NCI-H1694 treated with DMSO at 0.1 percent for 48 hours (cell line): ENCODE measurements around the gene KANK2.
A peak's percentile ranks its signal among the peaks of the same experiment; 100 is the strongest.

Experiments used
- DNase-seq: peaks from one replicate; lab custom pipeline; 2025; lab: John Stamatoyannopoulos, UW

The KANK2 gene

DNA sequence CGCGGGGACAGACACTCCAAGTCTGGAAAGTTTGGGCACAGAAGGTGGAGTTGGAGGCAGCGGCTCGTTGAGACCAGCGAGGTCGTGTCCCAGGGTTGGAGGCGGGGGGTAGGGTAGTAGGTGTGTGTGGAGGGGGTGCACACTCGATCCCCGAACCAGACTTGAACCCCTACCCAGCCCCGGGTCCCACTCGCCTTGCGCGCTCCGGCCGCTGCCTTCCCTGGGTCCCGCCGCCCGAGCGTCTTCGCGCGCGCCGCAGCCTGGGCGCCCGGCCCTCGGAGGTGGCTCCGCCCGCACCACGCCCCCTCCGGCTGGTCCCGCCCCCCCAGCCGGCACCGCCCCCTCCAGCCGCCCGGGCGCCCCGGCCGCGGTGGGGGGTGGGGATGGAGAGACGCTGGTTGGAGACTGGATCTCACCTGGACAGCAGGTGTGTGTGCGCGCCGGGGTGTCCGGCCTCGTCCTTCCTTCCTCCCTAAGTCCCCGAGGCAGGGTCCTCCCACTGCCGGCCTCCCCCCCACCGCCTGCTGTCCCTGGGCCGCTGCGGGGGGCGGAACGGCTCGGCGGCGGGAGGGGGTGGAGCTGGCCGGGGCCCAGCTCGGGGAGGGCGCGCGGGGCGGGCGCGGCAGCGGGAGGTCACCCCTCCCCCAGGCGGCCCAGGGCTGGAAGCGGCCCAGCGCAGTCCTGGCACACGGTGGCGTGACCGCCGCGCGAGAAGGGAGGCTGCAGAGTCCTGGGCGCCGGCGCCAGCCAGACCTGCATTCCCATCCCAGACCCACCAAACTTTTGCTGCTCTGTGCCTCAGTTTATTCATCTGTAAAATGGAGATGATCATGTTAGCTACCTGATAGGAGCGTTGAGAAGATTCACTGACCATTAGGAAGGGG lies at the start of gene KANK2:
TSS of gene KANK2 (minus strand) at position 255 of the 884 bp plus-strand sequence. CDS start 3,034 bp downstream, outside the sequence.
- DNase-seq = peak; percentile 15

DNA sequence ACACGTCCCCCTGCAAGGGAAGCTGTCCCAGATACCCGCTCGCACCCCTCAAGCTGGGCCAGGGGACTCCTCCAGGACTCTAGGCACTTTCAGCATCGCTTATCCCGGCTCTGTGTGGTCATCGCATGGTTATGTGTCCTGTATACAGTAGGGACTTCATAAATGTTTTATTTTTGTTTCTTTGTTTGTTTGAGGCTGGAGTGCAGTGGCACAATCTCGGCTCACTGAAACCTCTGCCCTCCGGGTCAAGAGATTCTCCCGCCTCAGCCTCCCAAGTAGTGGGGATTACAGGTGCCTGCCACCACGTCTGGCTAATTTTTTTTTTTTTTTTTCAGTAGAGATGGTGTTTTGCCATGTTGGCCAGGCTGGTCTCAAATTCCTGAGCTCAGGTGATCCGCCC lies 49.6 kb upstream of the KANK2 start:
- DNase-seq = no peak

DNA sequence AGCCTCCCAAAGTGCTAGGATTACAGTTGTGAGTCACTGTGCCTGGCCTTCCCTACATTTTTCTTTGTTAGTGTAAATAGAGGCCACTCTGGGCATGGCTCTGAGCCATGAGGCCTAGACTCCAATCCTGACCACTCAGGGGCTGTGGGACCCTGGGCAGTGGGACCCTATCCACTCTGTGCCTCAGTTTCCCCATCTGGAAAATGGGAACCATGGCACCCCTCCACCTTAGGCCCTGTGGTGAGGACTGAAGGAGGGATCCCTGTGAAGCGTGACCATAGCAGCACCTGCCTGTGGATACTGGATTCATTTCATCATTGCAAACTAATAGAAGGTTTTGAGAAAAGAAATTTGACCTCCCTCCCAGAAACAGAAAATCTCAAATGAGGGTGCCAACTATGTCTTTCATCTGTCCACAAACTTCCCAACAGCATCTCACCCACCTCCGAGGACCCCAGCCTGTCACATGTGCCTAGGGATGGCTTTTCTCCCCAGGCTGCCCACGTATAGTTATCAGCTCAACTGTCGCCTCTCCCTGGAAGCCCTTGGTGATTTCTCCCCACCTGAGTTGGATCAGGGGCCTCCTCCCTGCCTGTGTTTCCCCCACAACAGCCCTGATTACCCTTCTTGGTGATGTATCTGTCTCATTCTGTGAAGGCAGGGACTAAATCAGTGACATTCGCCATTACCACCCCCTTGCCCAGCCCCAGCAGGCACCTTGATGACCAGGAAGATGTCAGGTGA lies 47.7 kb upstream of the KANK2 start:
- no peak for DNase-seq

DNA sequence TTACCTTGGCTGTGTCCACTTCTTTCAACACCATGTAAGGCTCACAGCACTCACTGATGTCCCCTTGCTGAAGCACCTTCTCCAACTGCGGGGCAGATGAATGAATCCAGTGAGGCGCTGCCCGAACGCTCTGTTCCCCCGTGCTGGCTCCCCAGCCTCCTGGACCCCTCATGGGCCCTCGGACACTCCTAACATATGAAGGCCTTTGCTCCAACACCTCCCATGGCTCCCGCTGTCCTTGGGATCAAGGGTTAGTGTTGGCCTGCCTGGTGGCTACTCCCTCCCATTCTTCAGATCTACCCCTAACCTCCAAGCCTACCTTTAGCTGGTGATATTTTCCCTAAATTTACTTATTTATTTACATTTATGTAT lies 46.4 kb upstream of the KANK2 start:
- DNase-seq = no peak

DNA sequence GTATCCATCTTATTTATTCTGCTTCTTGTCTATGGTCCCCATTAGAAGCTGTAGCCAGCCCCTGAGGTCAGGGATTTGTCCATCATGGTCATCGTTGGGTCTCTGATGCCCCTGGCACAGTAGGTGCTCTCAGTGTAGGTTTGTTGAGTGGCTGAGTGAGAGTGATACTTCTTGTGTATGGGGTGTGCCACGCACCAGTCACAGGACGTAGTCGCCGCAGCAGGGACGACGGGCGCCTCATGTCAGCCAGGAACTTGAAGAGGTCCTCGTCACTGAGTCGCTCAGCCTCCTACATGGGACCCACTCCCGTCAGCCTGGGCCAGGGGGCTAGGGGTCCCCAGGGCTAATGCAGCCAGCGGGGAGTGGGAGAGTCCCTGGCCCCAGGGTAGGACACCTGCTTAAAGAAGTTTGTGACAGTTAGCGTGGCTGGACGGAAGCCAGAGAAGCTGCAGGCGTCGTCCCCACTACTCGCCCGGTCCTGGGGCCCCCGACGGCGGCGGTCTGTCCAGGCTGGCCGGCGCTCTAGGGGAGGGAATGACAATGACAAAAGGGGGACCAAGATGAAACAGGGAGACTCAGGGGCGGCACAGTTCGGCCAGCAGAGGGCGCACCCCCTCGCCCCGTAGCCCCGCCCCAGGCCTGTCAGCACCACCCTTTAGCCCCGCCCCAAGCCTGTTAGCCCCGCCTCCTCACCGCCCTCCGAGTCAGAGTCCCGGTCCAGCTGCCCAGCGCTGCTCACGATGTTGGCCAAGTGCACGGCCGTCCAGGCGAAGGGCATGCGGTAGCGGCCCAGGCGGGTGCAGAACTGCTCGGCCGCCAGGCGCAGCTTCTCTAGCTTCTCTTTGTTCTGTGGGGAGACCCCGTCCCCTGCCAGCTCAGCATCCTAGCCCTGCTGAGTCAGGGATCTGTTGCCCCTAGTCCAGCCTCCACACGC lies 45.8 kb upstream of the KANK2 start:
- peak; percentile 26 for DNase-seq

DNA sequence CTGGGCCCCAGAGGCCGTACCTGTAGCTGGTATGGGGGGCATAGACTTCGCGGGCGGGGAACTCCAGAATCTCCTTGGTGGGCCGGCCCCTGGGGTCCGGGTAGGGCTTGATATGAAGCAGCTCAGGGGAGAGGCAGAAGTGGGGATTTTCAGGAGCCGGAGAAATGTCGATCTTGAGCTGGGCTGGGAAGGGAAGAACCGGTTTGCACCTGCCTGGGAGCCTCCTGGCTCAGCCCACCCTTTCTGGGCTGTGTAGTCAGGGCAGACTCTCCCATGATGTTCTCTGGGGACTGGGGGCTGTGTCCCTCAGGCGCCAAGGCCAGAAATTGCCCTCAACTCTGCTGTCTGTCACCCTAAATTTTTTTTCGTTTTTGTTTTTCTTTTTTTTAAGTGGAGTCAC lies 44.7 kb upstream of the KANK2 start:
- DNase-seq = no peak

DNA sequence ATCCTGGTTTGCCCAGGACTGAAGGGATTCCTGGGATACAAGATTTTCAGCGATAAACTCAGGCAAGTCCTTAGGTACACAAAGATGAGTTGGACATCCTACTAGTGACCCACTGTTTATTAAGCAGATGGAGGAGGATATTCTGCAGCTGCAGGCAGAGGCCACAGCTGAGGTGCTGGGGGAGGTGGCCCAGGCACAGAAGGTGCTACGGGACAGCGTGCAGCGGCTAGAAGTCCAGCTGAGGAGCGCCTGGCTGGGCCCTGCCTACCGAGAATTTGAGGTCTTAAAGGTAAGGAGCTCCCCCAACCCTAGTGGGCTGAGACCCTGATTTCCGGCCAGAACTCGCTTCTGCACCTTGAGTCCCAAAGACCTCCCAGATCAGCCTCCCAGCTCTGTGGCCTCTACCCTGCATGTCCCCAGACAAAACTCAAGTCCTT lies 42.7 kb upstream of the KANK2 start:
- DNase-seq = no peak

DNA sequence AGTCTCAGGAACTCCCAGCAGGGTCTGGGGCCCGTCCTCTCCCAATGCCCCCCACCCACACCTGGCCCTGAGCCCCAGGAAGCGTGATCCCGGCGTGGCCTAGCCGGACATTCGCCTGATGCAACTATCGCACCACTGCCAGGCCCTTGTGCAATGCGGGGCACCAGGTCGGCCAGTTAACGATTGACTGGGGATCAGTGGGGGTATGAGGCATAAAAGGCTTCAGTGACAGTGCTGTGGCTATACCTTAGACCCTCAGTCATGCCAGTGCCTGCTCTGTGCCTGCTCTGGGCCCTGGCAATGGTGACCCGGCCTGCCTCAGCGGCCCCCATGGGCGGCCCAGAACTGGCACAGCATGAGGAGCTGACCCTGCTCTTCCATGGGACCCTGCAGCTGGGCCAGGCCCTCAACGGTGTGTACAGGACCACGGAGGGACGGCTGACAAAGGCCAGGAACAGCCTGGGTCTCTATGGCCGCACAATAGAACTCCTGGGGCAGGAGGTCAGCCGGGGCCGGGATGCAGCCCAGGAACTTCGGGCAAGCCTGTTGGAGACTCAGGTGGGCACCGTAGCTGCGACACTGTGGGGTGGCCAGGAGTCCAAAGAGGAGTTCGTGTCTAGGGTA lies 42.1 kb upstream of the KANK2 start, which contains the start of gene ANGPTL8:
TSS of gene ANGPTL8 (plus strand) at position 243 of the 624 bp plus-strand sequence. CDS start at position 262, 19 bp downstream.
- DNase-seq = no peak

DNA sequence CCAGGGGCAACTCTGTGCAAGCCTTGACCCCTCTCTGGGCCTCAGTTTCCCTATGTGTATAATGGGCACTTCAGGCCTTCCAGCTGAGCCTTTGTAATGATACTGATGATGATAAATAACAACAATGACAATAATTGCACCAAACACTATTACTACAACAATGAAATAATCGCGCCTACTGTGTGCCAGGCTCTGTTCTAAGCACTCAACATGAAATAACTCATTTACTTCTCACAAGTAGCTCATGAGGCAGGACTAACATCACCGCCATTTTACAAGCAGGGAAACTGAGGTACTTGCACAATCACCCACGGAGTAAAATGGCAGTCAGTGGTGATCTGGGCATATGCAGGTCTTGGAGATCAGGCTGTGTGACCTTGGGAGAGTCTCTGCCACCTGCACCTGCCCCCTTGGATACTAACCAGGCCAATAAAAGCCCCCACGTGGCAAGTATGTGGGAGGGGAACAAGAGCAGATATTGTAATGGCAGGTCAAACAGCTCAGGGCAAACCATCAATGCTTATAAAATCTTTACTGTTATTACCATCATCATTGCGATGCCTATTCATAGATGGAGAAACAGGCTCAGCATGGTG lies 41.5 kb upstream of the KANK2 start:
- DNase-seq = no peak

DNA sequence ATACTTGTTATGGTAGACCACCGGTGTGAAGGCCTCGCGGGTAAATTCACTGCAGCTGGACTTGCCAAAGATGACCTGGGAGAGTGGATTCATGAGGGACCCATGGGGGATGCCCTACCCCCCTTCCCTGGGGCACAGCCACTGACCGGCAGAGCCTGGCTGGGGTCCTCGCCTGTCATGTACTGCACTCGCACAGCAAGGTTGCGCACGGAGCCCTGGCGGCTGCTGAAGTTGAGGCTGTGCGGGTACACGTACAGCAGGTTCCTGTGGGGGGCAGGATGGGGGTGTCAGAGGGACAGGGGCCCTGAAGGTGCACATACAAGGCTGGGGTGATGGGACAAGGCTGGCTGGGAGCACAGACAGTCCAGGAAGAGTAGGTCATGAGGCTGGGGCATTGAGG lies 40.7 kb upstream of the KANK2 start:
- no peak for DNase-seq

DNA sequence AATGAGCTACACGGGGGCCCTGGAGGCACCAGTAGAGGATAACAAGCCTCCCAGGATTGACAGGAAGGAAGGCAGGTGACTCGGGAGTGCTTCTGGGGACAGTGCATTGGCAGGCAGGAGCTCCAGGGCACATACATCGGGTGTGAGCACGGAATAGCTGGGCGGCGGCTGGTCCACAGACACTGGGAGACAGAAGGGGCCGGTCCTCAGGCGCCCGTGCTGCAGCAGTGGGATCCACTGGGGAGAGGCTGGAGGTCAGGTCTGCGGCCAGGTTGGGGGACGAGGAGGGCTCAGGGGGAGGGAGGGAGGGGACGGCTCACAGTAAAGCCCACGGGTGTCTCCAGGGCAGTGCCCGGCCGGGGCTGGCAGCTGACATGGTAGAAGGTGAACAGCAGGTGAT lies 40.0 kb upstream of the KANK2 start:
- DNase-seq = no peak

DNA sequence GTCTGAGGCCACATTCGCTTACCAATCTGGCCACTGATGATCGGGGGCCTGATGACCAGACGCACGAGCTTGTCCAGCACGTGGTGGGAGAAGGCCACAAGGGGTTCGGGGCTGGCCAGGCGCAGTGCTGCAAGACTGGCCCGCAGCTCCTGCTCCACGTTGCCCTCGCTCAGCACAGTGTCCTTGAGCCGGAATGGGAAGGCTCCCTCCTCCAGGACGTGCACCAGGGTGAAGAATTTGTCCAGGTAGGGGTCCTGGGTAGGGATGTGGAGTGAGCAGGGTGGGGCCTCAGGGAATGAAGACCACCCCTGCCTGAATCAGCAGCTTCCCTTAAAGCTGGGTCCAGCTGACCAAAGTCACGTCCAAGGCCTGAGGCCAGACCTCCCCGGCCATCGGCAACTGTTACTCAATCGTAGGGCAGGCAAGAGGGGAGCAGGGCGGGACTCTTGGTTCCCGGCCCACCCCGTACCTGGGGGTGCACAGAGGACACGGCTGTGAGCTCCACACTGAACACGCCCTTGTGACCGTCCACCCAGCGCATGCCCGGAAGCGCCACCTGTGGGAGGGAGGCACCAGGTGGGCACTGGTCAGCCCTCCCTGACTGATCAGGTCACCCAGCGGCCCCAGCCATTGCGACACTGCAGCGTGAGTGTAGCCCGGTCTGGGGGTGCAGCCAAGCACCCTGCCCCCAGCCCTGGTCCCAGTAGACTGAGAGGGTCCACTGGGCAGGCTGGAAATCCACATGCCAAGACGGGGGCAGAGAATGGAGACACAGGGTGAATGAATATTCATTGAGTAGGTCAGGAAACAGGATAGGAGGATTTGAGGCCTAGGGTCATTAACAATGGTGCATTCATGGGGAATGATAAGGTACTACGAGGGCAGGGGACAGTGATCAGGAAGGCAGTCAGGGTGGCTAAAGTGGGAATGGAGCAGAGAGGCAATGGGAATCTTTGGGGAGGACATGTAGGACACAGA lies 39.3 kb upstream of the KANK2 start:
- no peak for DNase-seq

DNA sequence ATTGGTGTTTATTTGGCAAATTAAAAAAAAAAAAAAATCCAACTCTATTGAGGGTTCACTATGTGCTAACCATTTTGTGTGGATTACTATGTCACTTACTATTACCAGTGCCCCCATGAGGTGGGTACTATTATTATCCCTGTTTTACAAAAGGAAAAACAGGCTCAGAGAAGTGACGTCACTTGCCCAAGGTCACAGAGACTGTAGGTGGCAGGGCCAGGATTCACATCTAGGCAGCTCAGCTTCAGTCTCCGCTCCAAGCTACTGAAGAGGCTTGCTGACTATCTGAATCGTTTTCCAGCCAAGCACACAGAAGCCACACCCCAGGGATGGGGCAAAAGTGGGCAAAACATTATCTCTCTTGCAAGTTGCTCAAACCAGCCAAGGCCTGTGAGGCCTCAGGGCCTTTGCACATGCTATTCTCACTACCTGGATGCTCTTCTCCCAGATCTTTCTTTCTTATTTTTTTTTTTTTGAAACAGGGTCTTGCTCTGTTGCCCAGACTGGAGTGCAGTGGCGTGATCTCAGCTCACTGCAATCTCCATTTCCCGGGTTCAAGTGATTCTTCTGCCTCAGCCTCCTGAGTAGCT lies 37.2 kb upstream of the KANK2 start:
- DNase-seq = no peak

DNA sequence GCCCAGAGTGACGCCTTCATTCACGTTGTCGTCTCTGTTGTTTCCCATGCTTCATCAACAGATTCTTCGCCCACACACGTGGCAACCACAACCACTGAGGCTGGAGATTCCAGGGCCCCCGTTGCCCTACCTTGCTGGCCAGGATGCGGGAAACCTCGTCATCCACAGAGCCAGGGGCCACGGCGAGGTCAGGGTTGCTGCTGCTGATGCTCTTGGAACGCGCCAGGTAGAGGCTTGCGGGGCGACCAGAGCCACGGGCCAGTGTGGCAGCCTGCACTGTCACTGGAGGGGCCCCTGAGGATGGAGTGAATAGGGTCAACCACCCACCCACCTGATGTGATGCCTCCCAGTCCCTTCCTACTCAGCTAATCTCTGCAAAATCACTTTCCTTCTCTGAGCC lies 35.7 kb upstream of the KANK2 start:
- no peak for DNase-seq

DNA sequence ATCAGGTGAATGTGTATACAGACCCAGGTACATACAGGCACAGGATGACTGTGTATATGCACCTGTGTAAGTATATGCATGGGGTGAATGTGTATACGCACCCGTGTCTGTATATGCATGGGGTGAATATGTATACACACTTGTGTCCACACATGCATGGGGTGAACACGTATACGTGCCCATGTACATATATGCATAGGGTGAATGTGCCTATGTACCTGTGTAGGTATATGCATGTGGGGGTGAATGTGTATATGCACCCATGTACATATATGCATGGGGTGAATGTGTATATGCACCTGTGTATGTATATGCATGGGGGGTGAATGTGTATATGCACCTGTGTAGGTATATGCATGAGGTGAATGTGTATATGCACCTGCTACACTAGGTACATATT lies 35.2 kb upstream of the KANK2 start:
- no peak for DNase-seq

DNA sequence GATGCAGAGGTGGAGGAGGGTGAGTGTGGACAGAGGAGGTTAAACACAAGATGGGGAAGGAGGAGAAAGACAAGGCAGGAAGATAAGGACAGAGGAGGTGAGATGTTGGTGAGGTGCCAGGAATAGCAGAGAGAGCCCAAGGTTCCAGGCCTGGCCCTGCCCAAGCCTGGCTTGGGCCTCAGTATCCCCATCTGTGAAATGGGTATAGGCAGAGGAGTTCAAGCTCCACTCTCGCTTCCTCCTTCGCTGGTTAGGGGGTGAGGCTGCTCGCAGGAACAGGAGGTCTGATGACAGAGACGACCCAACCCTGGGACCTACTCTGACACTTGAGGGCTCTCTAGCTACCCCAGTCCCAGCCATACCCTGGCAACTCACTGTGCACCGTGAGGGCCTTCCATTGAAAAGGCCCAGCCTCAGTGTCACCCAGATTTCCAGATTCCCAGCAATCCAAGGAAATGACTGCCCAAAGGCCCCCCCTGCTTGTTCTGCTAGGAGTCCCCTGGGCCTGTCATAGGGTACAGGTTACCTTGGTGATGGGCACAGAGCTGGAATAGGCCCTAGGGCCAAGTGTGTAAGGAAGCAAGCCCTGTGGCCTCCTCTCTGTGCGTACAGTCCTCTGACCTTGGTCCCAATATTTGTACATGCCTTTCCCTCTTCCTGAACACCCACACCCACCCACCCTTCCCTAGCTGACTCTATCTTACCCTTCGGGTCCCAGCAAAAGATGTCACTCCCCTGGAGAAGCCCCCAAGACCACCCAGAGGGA lies 33.5 kb upstream of the KANK2 start:
- no peak for DNase-seq

DNA sequence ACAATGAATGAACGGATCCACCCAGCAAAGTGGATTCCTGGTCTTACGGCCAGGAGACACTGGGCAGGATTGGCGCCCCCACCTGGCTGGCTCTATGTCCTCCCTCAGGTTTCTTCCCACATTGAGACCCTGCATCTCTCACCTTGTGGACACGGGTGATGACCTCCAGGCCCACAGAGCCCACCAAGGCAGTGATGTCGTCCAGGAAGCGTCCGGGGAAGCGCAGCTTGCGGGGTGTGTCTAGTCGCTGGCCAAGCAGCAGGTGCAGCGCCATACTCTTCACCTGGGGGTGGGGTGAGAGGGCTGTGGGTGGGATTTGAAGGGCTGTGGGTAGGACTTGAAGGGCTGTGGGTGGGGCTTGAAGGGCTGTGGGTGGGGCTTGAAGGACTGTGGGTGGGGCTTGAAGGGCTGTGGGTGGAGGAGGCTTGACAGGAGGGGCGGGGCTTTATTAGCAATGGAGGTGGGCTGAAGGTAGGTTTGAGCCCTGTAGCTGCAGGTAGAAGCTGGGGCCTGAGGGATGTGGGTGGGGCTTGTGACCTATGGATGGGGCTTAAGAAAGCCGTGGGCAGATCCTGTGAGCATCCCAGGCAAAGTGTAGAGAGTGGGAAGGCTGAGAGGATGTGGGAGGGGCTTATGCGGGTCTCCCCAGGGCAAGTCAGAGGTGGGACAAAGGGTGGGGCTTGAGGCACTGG lies 30.0 kb upstream of the KANK2 start:
- DNase-seq = no peak

DNA sequence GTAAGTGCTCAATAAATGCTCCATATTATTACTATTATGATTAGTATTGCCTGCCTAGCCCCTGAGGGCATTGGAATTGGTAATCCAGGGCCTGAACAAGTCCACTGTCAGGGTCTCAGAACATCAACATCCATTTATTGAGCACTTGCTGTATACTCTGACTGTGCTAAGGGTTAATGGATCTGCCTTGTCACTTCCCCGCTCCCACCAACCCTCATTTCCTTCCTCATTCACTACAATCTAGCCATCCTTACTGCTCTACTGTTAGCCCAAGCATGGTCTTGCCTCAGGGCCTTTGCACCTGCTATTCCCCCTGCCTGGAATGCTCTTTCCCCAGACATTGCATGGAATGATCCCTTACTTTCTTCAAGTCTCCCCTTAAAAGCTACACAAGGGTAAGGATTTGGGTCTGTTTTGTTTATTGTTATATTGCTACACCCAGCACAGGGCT lies 29.4 kb upstream of the KANK2 start:
- DNase-seq = no peak
